GM10248 (cell line): ENCODE data around the gene TRAPPC14.

Experiments
- CTCF ChIA-PET: fragments of 300-600 bp; sonication (Branson Sonifier 250); formaldehyde crosslinking; extraction: SDS; loops from one replicate; lab custom pipeline; 2021; ENCODE audit warnings: antibody characterized with exemption; lab: Yijun Ruan, JAX
- POLR2A ChIA-PET: fragments of 350-650 bp; sonication (Branson Sonifier 250); formaldehyde crosslinking; extraction: SDS; loops from one replicate; lab custom pipeline; 2020; ENCODE audit warnings: antibody characterized with exemption; lab: Yijun Ruan, JAX
- DNase-seq: peaks from one replicate; pipeline ENCODE4 v3.0.0; 2012; ENCODE audit errors: extremely low spot score
- TF ChIP-seq, protein P1 (sequence below): IDR thresholded peaks from 2 replicates; pipeline ENCODE4 v1.5.1; 2012; ENCODE audit warnings: mild to moderate bottlenecking, low read depth; ENCODE audit errors: extremely low read depth, missing control alignments, control extremely low read depth

TRAPPC14 gene

DNA sequence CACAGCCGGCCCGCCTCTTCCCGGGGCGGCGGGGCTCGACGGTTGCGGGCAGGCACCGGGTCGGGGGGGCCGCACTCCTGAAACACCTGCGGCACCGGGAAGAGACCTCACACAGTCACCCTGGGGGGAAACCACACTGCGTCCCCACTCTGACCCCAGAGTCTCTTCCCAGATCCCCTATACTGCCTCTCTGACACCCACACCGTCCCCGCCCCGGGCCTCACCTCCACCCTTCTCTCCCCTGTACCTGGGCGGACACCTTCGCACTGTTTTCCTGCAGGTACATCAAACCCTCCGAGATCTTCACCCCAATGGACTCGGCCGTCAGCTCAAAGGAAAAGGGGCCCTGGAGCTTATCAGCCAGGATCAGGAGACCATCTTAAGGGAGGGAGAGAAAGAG, 13.3 kb upstream of the TRAPPC14 start:
- DNase-seq, result no peak
- TF ChIP-seq, protein P1, sequence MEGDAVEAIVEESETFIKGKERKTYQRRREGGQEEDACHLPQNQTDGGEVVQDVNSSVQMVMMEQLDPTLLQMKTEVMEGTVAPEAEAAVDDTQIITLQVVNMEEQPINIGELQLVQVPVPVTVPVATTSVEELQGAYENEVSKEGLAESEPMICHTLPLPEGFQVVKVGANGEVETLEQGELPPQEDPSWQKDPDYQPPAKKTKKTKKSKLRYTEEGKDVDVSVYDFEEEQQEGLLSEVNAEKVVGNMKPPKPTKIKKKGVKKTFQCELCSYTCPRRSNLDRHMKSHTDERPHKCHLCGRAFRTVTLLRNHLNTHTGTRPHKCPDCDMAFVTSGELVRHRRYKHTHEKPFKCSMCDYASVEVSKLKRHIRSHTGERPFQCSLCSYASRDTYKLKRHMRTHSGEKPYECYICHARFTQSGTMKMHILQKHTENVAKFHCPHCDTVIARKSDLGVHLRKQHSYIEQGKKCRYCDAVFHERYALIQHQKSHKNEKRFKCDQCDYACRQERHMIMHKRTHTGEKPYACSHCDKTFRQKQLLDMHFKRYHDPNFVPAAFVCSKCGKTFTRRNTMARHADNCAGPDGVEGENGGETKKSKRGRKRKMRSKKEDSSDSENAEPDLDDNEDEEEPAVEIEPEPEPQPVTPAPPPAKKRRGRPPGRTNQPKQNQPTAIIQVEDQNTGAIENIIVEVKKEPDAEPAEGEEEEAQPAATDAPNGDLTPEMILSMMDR, result no peak
- ChIA-PET POLR2A (interaction anchor here (0.6 kb wide), 1 partner anchor 350 kb away, joined by 3 read pairs; no protein-coding TSS in a partner anchor), CTCF (interaction anchor here (1.0 to 1.3 kb wide), 3 partner anchors 18 to 257 kb away, joined by 3 read pairs; partner anchors contain the start of gene ZCWPW1)

DNA sequence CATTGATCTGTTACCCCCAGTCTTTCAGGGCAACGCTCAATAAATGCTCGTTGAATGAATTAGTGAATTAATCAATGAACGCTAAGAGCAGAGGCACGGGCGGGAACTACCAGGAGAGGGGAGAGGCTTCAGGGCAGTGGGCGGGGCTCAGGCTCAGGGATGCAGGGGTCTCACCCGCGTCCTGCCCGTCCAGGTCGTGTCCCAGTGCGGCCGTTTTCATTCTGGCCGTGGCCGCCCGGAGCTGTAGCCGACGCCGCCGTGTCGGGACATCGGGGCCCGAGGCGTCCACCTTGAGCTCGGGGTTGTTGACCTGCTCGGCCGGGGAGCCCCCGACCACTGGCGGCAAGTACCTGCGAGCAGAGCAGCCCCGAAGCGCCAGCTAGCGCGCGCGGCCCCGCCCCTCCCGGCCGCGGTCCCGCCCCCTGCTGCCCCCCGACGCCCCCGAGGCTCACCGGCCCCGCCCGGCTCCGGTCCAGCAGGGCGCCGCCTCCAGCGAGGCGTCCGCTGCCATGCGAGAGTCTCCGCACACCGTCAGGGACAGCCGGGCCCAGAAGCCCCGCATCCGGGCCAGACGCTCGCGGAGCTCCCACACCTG, 12.7 kb upstream of the TRAPPC14 start:
- DNase-seq, result peak; percentile 54
- TF ChIP-seq, protein P1, result no peak
- CTCF ChIA-PET, result interaction anchor here (1.0 to 1.3 kb wide), 3 partner anchors 19 to 257 kb away, joined by 3 read pairs; partner anchors contain the start of gene ZCWPW1
- POLR2A ChIA-PET, result no interaction called here

DNA sequence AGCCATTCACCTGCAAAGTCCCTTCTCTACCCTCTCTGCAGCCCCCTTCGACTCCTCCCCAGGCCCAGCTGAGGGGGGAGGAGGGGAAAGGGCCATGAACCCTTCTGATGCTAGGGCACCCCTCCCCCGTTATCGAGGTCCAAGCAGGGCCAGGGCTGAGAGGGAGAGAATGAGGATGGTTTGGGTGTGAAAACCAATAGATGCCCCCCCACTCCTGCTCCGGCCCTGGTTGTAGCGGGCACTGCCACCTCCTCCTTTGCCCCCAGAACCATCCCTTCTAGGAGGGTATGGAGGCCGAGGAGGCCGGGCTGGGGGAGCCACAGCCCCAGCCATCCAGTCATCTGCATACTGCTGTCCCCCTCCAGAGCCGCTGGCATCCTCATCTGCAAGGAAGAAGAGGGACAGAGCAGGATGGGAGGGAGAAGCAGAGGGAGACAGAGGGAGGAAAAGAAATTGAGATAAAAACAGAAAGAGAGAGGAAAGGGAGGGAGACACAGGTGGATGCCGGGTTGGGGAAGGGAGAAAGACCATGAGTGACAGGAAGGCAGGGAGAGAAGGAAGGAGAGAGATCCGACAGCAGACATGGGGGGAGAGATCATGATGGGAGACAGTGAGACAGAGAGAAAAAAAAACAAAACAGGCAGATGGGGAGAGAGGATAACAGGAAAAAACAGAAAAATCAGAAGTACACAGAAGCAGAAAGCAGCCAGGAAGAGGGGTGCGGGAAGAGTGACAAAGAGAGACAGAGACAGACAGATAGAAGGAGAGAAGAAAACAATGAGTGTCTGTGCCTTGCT, 11.8 kb upstream of the TRAPPC14 start:
- TF ChIP-seq, protein P1, result no peak
- DNase-seq, result no peak
- ChIA-PET POLR2A (no interaction called here), CTCF (interaction anchor here (1.0 to 1.3 kb wide), 2 partner anchors 20 to 258 kb away, joined by 3 read pairs; partner anchors contain the start of gene ZCWPW1)

DNA sequence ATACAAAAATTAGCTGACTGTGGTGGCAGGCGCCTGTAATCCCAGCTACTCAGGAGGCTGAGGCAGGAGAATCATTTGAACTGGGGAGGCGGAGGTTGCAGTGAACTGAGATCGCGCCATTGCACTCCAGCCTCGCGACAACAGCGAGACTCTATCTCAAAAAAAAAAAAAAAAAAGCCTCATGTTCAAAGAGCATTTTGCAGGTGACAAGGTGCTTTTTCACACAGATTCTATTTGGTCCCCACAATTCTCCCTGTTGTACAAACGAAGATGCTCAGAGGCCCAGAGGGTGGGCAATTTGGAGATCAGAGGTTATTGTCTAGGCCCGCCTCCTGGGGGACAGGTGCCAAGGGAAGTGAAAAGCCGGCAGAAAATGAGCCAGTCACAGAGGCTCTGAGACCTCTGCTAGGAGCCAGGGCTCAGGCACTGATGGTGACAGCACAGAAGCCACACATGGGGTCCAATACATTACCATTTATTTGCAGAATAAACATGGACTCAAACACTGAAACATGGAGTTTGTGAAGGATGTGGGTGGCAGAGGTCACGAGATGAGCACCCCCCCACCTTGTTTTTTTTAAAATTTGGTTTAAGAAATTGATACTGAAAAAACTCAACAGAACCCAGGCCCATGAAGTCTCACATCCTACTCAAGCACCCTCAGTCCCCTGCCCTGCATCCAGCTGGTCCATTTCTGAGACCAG, 10.8 kb upstream of the TRAPPC14 start:
- TF ChIP-seq, protein P1, result no peak
- POLR2A ChIA-PET, result no interaction called here
- CTCF ChIA-PET, result interaction anchor here (3.3 kb wide), 1 partner anchor 38 kb away, joined by 23 read pairs; no protein-coding TSS in a partner anchor
- no peak for DNase-seq

DNA sequence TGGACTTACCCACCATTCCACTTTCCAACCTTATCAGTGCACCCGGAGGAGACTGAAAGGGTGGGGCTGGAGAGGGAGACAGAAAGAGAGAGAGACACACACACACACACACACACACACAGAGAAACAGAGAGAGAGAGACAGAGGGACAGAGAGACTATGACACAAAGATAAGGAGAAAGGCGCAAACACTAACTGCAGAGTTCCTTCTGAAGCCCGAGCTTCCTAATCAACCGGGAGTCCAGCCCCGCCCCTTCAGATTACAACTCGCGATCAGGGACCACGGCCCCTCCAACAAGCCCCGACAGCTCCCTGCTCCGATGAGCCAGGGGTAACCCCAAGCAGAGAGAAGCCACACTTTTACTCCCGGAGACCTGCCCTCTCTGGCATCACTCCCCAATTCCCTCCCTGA, 9.4 kb upstream of the TRAPPC14 start:
- ChIA-PET CTCF (interaction anchor here (0.8 to 3.3 kb wide), 6 partner anchors 11 to 50 kb away, joined by 3 to 23 read pairs (median 4); no protein-coding TSS in a partner anchor), POLR2A (no interaction called here)
- DNase-seq, result no peak
- TF ChIP-seq, protein P1, result no peak
